Measurements from ENCODE around the gene JARID2. TPM values are rescaled to one million over a fixed set of nuclear protein-coding genes. Genes with fewer than 3 reads are reported as not detected.

The JARID2 gene
- total RNA-seq, 6 experiments from 2014 or later, result 2.5 to 3.9 (median 3.0) TPM

GRCh38 chr6:15387118-15387517, 141.2 kb downstream of the JARID2 start:
- Histone ChIP-seq H3K4me3 (no peak overlapping the region), H3K36me3 (no peaks in the 10 kb centered on the region), H3K27ac (no peak overlapping the region), H3K9me3 (no peaks in the 10 kb centered on the region), H3K4me1 (peaks cover 0 to 19% (median 8%) of the 10 kb centered on the region in 4 donors), H3K27me3 (no peaks in the 10 kb centered on the region)
- no peak for ATAC-seq
- no peak for DNase-seq
- intact Hi-C loops (cut with DNase I), result no loop called here
- 75% methylated on average over 3 of the region's 5 CpGs for WGBS (ENCODE audit: insufficient coverage, low coverage, low lambda C conversion rate, missing lambda C conversion rate)
- TF ChIP-seq POLR2A (IDR thresholded peaks at IDR 0.05), result no peak
- TF ChIP-seq, protein P1, sequence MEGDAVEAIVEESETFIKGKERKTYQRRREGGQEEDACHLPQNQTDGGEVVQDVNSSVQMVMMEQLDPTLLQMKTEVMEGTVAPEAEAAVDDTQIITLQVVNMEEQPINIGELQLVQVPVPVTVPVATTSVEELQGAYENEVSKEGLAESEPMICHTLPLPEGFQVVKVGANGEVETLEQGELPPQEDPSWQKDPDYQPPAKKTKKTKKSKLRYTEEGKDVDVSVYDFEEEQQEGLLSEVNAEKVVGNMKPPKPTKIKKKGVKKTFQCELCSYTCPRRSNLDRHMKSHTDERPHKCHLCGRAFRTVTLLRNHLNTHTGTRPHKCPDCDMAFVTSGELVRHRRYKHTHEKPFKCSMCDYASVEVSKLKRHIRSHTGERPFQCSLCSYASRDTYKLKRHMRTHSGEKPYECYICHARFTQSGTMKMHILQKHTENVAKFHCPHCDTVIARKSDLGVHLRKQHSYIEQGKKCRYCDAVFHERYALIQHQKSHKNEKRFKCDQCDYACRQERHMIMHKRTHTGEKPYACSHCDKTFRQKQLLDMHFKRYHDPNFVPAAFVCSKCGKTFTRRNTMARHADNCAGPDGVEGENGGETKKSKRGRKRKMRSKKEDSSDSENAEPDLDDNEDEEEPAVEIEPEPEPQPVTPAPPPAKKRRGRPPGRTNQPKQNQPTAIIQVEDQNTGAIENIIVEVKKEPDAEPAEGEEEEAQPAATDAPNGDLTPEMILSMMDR (IDR thresholded peaks at IDR 0.05), result no peak

GRCh38 chr6:15389084-15389764, 143.4 kb downstream of the JARID2 start:
- no peaks in the 10 kb centered on the region for H3K9me3 ChIP-seq
- no peaks in the 10 kb centered on the region for H3K27me3 ChIP-seq
- ATAC-seq, result peak; percentile 57 to 86 (median 72)
- TF ChIP-seq, protein P1 (IDR thresholded peaks at IDR 0.05), result no peak
- no peak for TF ChIP-seq POLR2A (IDR thresholded peaks at IDR 0.05)
- no peak overlapping the region for H3K27ac ChIP-seq
- H3K4me3 ChIP-seq, result no peak overlapping the region
- peaks cover 0 to 19% (median 8%) of the 10 kb centered on the region in 4 donors for H3K4me1 ChIP-seq
- no peaks in the 10 kb centered on the region for H3K36me3 ChIP-seq
- peak in 1 of 3 donors; percentile 61 for DNase-seq
- 65% methylated on average over 6 of the region's 6 CpGs for WGBS (ENCODE audit: insufficient coverage, low coverage, low lambda C conversion rate, missing lambda C conversion rate)
- intact Hi-C loops (cut with DNase I), result no loop called here

- Histone ChIP-seq H3K27ac (no peak overlapping the region), H3K9me3 (no peaks in the 10 kb centered on the region), H3K4me3 (no peak overlapping the region), H3K4me1 (peaks cover 0 to 19% (median 8%) of the 10 kb centered on the region in 4 donors), H3K27me3 (no peaks in the 10 kb centered on the region), H3K36me3 (no peaks in the 10 kb centered on the region)
- 36% methylated on average over 7 of the region's 14 CpGs for WGBS (ENCODE audit: insufficient coverage, low coverage, low lambda C conversion rate, missing lambda C conversion rate)
- DNase-seq (no peak), ATAC-seq (peak; percentile 36 to 54 (median 46))
- intact Hi-C loops (cut with DNase I), result no loop called here
- TF ChIP-seq POLR2A (IDR thresholded peaks at IDR 0.05), result no peak
- TF ChIP-seq, protein P1 (IDR thresholded peaks at IDR 0.05), result peak; percentile 38 to 56 (median 46)
Measured at GRCh38 chr6:15389765-15390723, 144.2 kb downstream of the JARID2 start.

DNA sequence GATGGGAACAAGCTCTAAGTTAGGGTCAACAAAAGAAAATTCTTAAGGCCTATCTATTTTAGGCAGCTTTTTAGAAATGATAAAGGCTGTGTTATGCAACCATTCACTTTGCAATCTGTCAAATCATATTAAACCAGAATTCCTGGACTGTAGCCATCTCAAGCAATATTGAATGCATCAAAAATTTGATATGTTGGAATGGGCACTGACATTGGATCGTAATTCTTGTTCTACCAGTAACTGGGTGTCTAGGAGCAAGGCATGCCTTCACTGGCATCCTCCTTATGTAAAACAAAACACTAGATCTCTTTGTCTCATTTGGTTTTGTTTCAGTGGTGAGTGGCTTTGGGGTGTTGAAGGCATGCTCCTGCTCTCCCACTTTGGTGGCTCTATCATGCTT, 145.6 kb downstream of the JARID2 start:
- Histone ChIP-seq H3K4me3 (no peak overlapping the region), H3K36me3 (no peaks in the 10 kb centered on the region), H3K27ac (no peak overlapping the region), H3K9me3 (no peaks in the 10 kb centered on the region), H3K27me3 (no peaks in the 10 kb centered on the region), H3K4me1 (peaks cover 0 to 32% (median 13%) of the 10 kb centered on the region in 4 donors)
- WGBS (ENCODE audit: insufficient coverage, low coverage, low lambda C conversion rate, missing lambda C conversion rate), result 69% methylated on average over 1 of the region's 1 CpG
- TF ChIP-seq POLR2A (IDR thresholded peaks at IDR 0.05), result no peak
- TF ChIP-seq, protein P1 (IDR thresholded peaks at IDR 0.05), result no peak
- intact Hi-C loops (cut with DNase I), result no loop called here
- DNase-seq (no peak), ATAC-seq (no peak)
